NT2/D1 (cell line): ENCODE measurements around the gene SPOP.

ENCODE experiments used
- DNase-seq: peaks from one replicate; pipeline ENCODE4 v3.0.0-alpha.2; 2011; ENCODE audit warnings: low read depth, low spot score
- H3K27me3 ChIP-seq: 2 replicates; pipeline ENCODE4 v1.6.0; 2011; ENCODE audit warnings: mild to moderate bottlenecking; ENCODE audit not compliant: insufficient read length, insufficient read depth
- H3K36me3 ChIP-seq: 2 replicates; pipeline ENCODE4 v1.6.1; 2011; ENCODE audit warnings: mild to moderate bottlenecking, low read length, mixed read lengths; ENCODE audit not compliant: insufficient read depth, insufficient read length
- H3K4me1 ChIP-seq: 2 replicates; pipeline ENCODE4 v1.5.1; 2011; ENCODE audit not compliant: insufficient read depth, insufficient read length
- H3K4me3 ChIP-seq: 2 replicates; pipeline ENCODE4 v1.5.1; 2011; ENCODE audit warnings: low read depth; ENCODE audit not compliant: insufficient read length
- H3K9ac ChIP-seq: 2 replicates; pipeline ENCODE4 v1.6.0; 2011; ENCODE audit warnings: low read depth; ENCODE audit not compliant: insufficient read length
- H3K9me3 ChIP-seq: 2 replicates; pipeline ENCODE4 v1.5.1; 2011; ENCODE audit warnings: mild to moderate bottlenecking, low read length; ENCODE audit not compliant: insufficient read depth
- SUZ12 ChIP-seq: IDR thresholded peaks from 2 replicates; pipeline ENCODE4 v1.6.1; 2011; ENCODE audit not compliant: insufficient read length, insufficient read depth; ENCODE audit errors: extremely low read depth
- YY1 ChIP-seq: IDR thresholded peaks from 2 replicates; pipeline ENCODE4 v1.6.1; 2011; ENCODE audit not compliant: insufficient read length, insufficient read depth
- ZNF274 ChIP-seq: IDR thresholded peaks from 2 replicates; pipeline ENCODE4 v1.6.1; 2011; ENCODE audit warnings: mild to moderate bottlenecking, low read depth, low read length

SPOP gene

DNA sequence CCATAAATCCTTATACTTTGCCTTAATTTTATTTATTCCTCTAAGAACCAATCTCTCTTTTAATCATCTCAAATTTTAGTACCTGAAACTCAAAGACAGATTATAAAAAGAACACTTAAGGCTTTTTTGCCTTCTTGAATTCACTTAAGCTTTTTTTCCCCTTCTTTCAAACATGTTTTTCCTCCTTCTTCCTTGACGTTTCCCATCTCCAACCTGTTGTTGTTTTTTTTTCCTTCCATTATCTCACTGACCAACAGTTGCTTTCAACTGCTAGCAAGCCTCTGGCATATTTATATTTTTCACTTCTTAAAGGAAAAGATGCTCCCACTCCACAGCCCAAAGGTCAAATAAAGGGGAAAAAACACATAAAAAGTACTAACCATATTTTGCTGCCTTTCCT lies 32.2 kb downstream of the SPOP start:
- Histone ChIP-seq H3K36me3 (no peaks in the 10 kb centered on the region), H3K27me3 (no peaks in the 10 kb centered on the region), H3K9me3 (no peaks in the 10 kb centered on the region), H3K4me3 (no peak overlapping the region), H3K4me1 (no peaks in the 10 kb centered on the region), H3K9ac (no peak overlapping the region)
- TF ChIP-seq YY1 (no peak), SUZ12 (no peak), ZNF274 (no peak)
- DNase-seq: no peak

DNA sequence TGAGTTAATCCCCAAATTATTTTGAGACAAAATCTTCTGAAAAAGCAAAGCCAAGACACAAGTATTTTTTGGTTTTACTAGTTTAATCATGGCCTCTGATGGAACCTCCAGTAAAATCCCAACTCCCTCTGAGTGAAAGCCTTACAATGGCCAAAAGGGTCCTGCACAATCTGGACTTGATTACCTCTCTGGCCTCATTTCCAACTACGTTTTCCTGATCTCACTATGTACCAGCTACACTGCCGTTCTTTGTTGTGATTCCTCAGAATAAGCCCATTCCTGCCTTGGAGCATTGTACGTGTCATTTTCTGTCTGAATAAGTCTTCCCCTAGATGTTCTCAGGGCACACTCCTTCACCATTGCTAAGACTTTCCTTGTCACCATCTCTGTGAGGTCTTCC lies 37.3 kb downstream of the SPOP start:
- no peak for DNase-seq
- Histone ChIP-seq H3K4me1 (no peaks in the 10 kb centered on the region), H3K27me3 (no peaks in the 10 kb centered on the region), H3K4me3 (no peak overlapping the region), H3K36me3 (no peaks in the 10 kb centered on the region), H3K9ac (no peak overlapping the region), H3K9me3 (peaks cover 14% of the 10 kb centered on the region)
- TF ChIP-seq ZNF274 (no peak), YY1 (no peak), SUZ12 (no peak)

GRCh38 chr17:49638818-49639217 lies 39.1 kb downstream of the SPOP start:
- no peak for TF ChIP-seq SUZ12
- no peak for TF ChIP-seq YY1
- no peak for TF ChIP-seq ZNF274
- Histone ChIP-seq H3K4me1 (no peaks in the 10 kb centered on the region), H3K9ac (no peak overlapping the region), H3K9me3 (peaks cover 14% of the 10 kb centered on the region), H3K4me3 (no peak overlapping the region), H3K27me3 (no peaks in the 10 kb centered on the region), H3K36me3 (no peaks in the 10 kb centered on the region)
- no peak for DNase-seq

- Histone ChIP-seq H3K9me3 (peaks cover 14% of the 10 kb centered on the region), H3K27me3 (no peaks in the 10 kb centered on the region), H3K9ac (no peak overlapping the region), H3K4me1 (no peaks in the 10 kb centered on the region), H3K36me3 (no peaks in the 10 kb centered on the region), H3K4me3 (no peak overlapping the region)
- no peak for DNase-seq
- TF ChIP-seq YY1 (no peak), ZNF274 (no peak), SUZ12 (no peak)
These were observed 40.2 kb downstream of the SPOP start for GRCh38 chr17:49637739-49638138.

GRCh38 chr17:49637050-49637449 lies 40.8 kb downstream of the SPOP start:
- Histone ChIP-seq H3K9ac (no peak overlapping the region), H3K9me3 (peaks cover 14% of the 10 kb centered on the region), H3K4me1 (no peaks in the 10 kb centered on the region), H3K4me3 (no peak overlapping the region), H3K36me3 (no peaks in the 10 kb centered on the region), H3K27me3 (no peaks in the 10 kb centered on the region)
- no peak for TF ChIP-seq SUZ12
- DNase-seq: no peak

DNA sequence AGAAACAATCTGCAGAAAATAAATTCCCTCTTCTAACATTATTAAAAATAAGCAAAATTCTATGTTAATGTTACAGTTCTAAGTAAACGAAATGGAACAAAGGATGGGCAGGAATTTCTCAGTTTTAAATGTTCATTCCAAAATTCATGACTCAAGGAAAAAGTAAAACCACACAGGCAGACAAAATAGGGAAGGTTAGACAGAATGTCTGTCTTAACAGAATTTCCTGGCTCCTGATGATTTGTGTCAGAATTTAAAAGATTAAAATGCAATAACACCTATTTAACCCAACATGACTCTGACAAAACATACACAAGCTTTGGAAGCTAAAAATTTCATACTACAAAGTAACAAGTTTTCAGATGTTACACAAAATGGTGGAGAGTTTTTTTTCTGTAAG lies 42.8 kb downstream of the SPOP start:
- Histone ChIP-seq H3K9me3 (peaks cover 14% of the 10 kb centered on the region), H3K27me3 (no peaks in the 10 kb centered on the region), H3K4me3 (no peak overlapping the region), H3K36me3 (no peaks in the 10 kb centered on the region), H3K4me1 (no peaks in the 10 kb centered on the region), H3K9ac (no peak overlapping the region)
- TF ChIP-seq SUZ12: no peak
- TF ChIP-seq YY1: no peak
- TF ChIP-seq ZNF274: no peak
- no peak for DNase-seq

- Histone ChIP-seq H3K36me3 (no peaks in the 10 kb centered on the region), H3K9me3 (peaks cover 11% of the 10 kb centered on the region), H3K27me3 (no peaks in the 10 kb centered on the region), H3K4me1 (no peaks in the 10 kb centered on the region), H3K9ac (no peak overlapping the region), H3K4me3 (no peak overlapping the region)
- TF ChIP-seq SUZ12 (no peak), ZNF274 (no peak), YY1 (no peak)
- no peak for DNase-seq
These were observed 43.4 kb downstream of the SPOP start for GRCh38 chr17:49634485-49634860.

- Histone ChIP-seq H3K9ac (no peak overlapping the region), H3K9me3 (peaks cover 6% of the 10 kb centered on the region; the same call in 1 of the 2 replicates), H3K27me3 (no peaks in the 10 kb centered on the region), H3K4me3 (no peak overlapping the region), H3K36me3 (no peaks in the 10 kb centered on the region), H3K4me1 (no peaks in the 10 kb centered on the region)
- no peak for DNase-seq
- TF ChIP-seq SUZ12: no peak
- TF ChIP-seq YY1: no peak
- TF ChIP-seq ZNF274: no peak
These were observed 44.0 kb downstream of the SPOP start for GRCh38 chr17:49633762-49634484.
